Mucosa of stomach (tissue), 1 donor: Measurements from ENCODE around the gene FGFR4.
A peak's percentile ranks its signal among the peaks of the same experiment; 100 is the strongest.

ENCODE experiments used
- H3K27me3 ChIP-seq: one replicate; pipeline ENCODE4 v1.7.0; 2013; ENCODE audit warnings: mild to moderate bottlenecking, low read length; ENCODE audit not compliant: control insufficient read depth, insufficient read depth
- H3K36me3 ChIP-seq: one replicate; pipeline ENCODE4 v1.7.0; 2013; ENCODE audit warnings: low read length; ENCODE audit not compliant: control insufficient read depth, insufficient read depth
- H3K4me1 ChIP-seq: one replicate; pipeline ENCODE4 v1.7.0; 2013; ENCODE audit warnings: mild to moderate bottlenecking, low read length; ENCODE audit not compliant: control insufficient read depth, insufficient read depth
- H3K4me3 ChIP-seq: one replicate; pipeline ENCODE4 v1.7.0; 2013; ENCODE audit warnings: low read length
- H3K9ac ChIP-seq: one replicate; pipeline ENCODE4 v1.7.0; 2013; ENCODE audit warnings: mild to moderate bottlenecking, low read length, moderate library complexity
- H3K9me3 ChIP-seq: one replicate; pipeline ENCODE4 v1.7.0; 2013; ENCODE audit warnings: mild to moderate bottlenecking, low read length, moderate library complexity; ENCODE audit not compliant: control insufficient read depth
- donor health status: Pancreatic carcinoma.

Gene FGFR4

DNA sequence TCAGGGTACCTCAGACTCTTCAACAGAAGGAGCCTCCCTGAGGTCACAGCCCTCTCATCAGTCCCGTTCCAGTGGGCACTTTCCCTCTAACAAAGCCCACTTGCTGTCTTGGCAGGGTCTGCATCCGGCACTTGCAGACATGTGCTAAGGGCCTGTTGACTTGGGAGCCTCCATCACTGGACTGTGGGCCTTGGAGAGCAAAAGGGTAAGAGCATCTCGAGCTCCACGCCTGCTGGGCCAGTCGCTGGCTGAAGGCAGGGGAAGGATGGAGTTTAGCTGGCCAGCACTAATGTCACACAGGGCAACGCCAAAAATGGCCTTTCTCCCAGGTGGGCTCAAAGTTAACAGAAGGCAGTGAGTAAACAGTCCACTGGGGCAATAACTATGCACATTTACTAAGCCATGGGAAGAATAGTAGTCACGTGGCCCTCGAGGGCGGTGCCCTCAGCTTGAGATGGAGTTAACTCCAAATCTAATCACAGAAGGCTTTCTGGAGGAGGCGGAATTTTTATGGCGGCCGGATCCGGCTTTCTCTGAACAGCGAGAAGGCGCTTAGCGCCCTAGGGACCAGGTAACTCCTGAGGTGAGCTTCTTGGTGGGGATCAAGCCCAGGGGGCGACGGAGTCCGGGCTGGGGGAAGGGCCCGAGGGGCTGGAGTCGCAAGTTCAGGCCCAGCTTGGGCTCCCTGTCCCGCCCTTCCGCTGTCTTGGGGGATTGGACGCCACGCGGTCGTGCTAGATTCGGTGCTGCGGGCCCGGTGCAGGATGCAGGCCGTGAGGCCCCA lies 44.8 kb downstream of the FGFR4 start:
- Histone ChIP-seq H3K9ac (no peak overlapping the region), H3K4me3 (no peak overlapping the region), H3K27me3 (no peaks in the 10 kb centered on the region), H3K9me3 (no peaks in the 10 kb centered on the region), H3K36me3 (no peaks in the 10 kb centered on the region), H3K4me1 (peaks cover 19% of the 10 kb centered on the region)

DNA sequence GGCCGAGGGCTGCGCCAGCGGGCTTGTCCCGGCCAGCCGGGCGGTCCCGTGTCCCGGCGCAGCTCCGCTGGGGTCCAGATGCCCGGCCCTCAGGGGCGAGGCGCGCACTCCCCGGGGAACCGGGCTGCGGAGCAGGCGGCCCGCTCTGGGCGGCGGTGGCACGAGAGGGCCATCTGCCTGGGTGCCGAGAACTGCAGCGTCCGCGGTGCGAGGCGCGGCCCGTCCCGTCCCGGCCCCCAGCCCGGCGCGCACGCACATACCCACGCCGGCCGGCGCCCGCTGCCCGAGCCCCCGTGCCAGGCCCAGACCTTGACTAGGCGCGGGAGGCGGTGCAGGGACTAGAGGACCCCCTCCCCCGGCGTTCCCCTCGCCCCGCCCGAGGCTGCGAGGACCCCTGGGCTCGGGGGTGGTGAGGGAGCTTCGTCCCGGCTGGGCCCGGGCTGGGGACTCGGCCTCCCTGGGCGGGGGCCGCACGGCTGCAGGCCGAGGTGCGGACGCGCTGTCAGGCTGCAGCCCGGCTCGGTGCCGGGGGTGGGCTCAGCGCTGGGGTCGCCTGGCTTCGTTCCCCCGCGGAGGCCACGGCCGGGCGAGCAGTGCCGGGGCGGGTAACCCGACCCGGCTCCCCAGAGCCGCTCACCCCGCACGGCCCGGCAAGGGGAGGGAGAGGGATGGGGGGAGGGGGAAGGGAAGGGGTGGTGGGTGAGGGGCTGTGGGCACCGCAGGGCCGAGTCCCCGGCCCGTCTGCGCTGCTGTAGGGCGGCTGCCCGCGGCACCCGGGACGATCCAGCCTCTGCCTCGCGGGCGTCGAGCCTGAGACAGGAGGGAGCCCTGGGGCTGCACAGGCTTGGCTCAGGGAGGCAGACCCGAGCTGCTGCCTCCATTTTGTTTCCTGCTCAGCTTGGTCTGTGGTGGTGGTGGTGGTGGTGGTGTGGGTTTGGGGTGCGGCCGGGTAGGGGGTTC lies 45.7 kb downstream of the FGFR4 start:
- no peak overlapping the region for H3K4me3 ChIP-seq
- peaks cover 19% of the 10 kb centered on the region for H3K4me1 ChIP-seq
- peak overlapping the region; percentile 81 for H3K9ac ChIP-seq
- no peaks in the 10 kb centered on the region for H3K9me3 ChIP-seq
- no peaks in the 10 kb centered on the region for H3K36me3 ChIP-seq
- no peaks in the 10 kb centered on the region for H3K27me3 ChIP-seq

DNA sequence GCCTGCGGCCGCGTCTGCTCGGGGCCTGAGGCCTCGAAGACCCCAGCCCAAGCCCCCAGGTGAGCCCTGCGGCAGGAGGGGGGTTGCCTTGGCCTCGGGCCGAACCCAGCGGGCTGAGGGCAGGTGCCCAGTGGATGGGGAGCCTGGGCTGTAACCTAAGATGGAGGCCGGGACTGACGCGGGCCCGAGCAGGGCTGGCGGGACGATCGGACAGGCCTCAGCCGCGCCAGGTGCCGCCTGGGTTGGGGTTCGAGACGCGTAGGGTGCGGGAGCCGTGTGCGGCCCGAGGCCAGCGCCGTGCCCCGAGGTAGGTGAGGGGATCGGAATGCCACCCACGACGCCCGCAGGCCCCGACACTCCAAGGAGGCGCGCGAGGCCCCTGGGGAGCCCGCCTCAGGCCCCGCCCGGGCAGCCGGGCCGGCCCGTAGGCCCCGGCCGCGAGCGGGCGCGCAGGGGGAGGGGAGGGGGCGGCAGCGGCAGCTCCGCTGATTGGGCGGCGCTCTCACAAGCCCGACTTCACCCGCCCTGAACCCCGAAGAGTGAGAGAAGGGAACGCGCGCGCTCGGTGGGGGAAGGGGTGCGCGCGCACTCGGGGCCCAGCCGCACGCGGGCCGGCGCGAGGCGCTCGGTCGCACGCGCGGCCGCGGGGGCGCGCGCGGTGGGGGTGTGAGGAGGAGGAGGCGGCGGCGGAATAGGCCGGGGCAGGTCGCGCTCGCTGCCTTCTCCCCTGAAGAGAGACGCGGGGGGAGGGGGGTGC lies 46.6 kb downstream of the FGFR4 start, which contains the start of gene NSD1:
Gene NSD1, plus strand, starts transcription at position 678 of the 757 bp plus-strand sequence. CDS start 1,331 bp downstream, outside the sequence.
- Histone ChIP-seq H3K4me1 (peaks cover 19% of the 10 kb centered on the region), H3K9ac (peak within 1 kb of the TSS; percentile 86), H3K36me3 (no peaks in the 10 kb centered on the region), H3K27me3 (no peaks in the 10 kb centered on the region), H3K4me3 (peak within 1 kb of the TSS; percentile 28), H3K9me3 (no peaks in the 10 kb centered on the region)

DNA sequence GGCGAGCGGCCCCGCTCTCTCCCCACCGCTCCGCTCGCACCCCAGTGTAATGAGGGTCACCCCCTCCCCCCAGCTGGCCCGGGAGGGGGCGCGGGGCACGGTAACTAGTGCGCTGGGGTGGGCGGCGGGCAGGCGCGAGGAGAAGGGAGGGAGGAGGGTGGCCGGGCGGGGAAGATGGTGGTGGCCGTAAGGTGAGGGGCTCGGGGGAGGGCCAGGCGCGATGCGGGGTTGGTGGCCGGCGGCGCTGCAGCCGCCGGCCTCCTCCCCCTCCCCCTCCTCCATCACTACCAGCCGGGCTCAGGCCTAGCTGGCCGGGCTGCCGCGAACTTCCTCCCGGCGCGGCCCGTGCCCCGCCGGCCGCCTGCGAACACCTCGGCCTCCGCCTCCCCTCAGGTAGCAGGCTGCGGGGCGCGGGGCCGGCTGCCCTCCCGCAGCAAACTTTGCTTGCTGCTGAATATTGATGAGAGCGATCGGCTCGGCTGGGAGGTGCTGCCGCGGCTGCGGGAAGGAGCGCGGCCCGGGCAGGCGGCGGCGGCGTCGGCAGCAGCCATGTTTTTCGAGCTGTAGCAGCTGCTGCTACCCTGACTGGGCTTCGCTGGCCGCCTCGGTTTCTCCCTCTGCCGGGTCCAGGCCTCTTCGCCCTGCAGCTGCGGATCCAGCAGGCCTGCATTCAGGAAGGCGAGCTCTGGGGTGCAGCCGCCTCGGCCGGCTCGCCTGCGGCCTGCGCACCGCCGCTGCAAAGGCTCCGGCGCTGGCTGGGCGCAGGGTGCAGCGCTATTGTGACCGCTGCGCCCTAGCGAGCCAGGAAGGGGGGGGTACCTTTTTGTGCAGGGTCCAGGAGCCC lies 47.4 kb downstream of the FGFR4 start:
- Histone ChIP-seq H3K36me3 (no peaks in the 10 kb centered on the region), H3K4me3 (peak overlapping the region; percentile 28), H3K4me1 (peaks cover 19% of the 10 kb centered on the region), H3K27me3 (no peaks in the 10 kb centered on the region), H3K9ac (peak overlapping the region; percentile 86), H3K9me3 (no peaks in the 10 kb centered on the region)

DNA sequence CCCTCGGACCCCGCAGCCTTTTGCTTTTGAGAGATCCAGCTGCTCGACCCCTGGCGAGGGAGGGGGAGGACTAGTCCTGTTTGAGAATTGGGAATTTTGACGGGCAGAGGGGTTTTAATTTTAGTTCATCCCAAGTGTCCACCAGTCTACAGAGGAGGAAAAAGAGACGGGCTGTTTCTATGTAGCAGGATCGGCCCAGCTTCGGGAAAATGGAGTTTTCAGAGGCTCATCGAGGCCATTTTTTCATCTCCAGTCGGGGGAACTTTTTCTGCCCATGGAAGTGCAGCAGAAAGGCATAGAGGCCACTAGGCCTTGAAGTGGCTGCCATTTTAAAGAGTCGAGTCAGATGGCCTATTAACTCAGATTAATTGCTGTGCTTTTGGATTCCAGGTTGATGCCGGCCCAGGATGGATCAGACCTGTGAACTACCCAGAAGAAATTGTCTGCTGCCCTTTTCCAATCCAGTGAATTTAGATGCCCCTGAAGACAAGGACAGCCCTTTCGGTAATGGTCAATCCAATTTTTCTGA lies 48.0 kb downstream of the FGFR4 start:
- H3K4me3 ChIP-seq = peak overlapping the region; percentile 28
- peaks cover 19% of the 10 kb centered on the region for H3K4me1 ChIP-seq
- no peaks in the 10 kb centered on the region for H3K27me3 ChIP-seq
- peak overlapping the region; percentile 86 for H3K9ac ChIP-seq
- H3K36me3 ChIP-seq = no peaks in the 10 kb centered on the region
- H3K9me3 ChIP-seq = no peaks in the 10 kb centered on the region

DNA sequence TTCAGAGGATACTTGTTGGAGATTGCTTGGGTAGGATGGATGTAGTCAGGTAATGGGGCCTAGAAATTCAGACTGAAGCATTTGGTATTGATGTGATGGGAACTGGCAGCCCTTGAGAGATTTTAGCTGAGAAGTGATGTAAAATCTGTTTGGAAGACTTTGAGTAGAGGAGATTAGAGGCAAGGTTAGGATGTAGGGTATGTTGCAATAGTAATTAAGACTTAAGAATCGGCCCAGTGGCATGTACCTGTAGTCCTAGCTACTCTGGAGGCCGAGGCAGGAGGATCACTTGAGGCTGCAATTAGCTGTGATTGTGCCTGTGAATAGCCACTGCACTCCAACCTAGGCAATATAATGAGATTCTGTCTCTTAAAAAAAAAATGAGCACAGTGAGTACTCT lies 53.6 kb downstream of the FGFR4 start:
- H3K9ac ChIP-seq = no peak overlapping the region
- H3K4me3 ChIP-seq = no peak overlapping the region
- no peaks in the 10 kb centered on the region for H3K9me3 ChIP-seq
- H3K36me3 ChIP-seq = no peaks in the 10 kb centered on the region
- H3K27me3 ChIP-seq = no peaks in the 10 kb centered on the region
- peaks cover 6% of the 10 kb centered on the region for H3K4me1 ChIP-seq

DNA sequence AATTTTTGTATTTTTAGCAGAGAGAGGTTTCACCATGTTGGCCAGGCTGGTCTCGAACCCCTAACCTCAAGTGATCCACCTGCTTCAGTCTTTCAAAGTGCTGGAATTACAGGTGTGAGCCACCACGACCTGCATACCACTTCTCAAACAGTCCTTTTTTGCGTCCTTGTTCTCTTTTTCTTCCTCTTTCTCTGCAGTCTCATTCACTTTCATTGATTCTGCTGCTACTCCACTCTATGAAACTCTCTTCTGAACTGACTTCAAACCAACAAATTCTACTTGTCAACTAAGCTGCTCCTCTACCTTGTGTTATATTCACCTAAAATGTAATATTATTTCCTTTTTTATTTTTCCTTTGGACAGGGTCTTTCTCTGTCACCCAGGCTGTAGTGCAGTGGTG lies 54.8 kb downstream of the FGFR4 start:
- H3K9ac ChIP-seq = no peak overlapping the region
- no peaks in the 10 kb centered on the region for H3K4me1 ChIP-seq
- no peaks in the 10 kb centered on the region for H3K9me3 ChIP-seq
- no peaks in the 10 kb centered on the region for H3K36me3 ChIP-seq
- H3K27me3 ChIP-seq = no peaks in the 10 kb centered on the region
- H3K4me3 ChIP-seq = no peak overlapping the region

DNA sequence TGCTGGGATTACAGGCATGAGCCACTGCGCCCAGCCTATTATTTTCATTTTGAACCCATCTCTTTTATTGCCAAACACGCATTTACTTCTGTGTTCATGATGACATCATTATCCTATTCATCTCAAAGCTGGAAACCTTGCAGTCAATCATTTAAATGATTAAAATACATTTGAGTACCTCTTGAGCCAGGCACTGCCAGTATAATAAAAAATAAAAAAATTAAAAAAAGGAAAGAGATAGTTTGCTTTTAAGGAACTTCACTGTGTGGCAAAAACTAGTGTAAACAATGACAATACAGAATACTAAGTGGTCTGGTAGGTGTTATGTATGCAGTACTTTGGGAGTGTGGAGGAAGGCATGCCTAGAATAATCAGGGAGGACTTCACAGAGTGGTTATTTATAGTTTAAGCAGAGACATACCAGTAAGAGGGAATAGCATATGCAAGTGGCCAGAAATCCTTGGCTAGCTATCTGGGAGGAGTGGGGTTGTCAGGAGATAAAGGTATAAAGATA lies 55.4 kb downstream of the FGFR4 start:
- no peaks in the 10 kb centered on the region for H3K27me3 ChIP-seq
- no peaks in the 10 kb centered on the region for H3K36me3 ChIP-seq
- no peak overlapping the region for H3K4me3 ChIP-seq
- H3K4me1 ChIP-seq = no peaks in the 10 kb centered on the region
- H3K9me3 ChIP-seq = no peaks in the 10 kb centered on the region
- no peak overlapping the region for H3K9ac ChIP-seq

DNA sequence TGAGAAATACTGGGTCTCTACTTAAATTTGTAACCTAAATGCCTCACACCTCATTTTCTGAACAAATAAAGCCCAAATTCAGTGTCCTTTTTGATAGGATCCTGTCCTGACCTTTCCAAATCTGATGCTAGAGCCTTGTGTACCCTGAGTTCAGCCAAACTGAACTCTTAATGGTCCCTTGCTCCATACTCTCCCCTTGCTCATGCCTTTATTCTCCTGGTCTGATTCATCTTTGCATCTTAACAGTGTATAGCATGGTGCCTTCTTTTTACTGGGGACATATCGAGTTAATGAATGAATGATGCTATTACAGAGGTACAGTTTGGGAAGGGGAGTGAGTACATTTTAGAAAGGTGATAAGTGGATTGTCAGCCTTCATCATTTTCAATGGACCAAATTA lies 56.1 kb downstream of the FGFR4 start:
- H3K9ac ChIP-seq = no peak overlapping the region
- H3K9me3 ChIP-seq = no peaks in the 10 kb centered on the region
- H3K36me3 ChIP-seq = no peaks in the 10 kb centered on the region
- no peaks in the 10 kb centered on the region for H3K27me3 ChIP-seq
- no peaks in the 10 kb centered on the region for H3K4me1 ChIP-seq
- no peak overlapping the region for H3K4me3 ChIP-seq

DNA sequence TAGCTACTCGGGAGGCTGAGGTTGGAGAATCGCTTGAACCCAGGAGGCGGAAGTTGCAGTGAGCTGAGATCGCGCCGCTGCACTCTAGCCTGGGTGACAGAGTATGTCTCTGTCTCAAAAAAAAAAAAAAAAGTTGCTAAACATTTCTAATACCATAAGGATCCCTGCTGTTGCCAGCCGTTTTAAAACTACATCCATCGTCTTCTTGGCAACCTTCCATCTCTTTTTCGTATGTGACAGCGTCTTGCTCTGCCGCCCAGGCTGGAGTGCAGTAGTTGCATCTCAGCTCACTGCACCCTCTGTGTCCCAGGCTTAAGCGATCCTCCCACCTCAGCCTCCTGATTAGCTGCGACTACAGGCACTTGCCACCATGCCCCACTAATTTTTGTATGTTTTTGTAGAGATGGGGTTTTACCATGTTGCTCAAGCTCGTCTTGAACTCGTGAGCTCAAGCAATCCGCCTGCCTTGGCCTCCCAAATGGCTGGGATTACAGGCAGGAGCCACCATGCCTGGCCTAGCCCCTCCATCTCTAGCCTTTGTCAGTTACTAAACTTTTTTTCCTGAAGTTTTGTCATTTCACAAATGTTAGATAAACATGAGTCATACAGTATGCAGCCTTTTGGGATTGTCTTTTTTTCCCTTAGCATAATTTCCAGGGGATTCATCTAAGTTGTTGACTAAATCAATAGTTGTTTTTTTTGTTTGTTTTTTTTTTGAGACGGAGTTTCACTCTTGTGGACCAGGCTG lies 60.4 kb downstream of the FGFR4 start:
- H3K9ac ChIP-seq = no peak overlapping the region
- no peak overlapping the region for H3K4me3 ChIP-seq
- no peaks in the 10 kb centered on the region for H3K4me1 ChIP-seq
- H3K27me3 ChIP-seq = no peaks in the 10 kb centered on the region
- no peaks in the 10 kb centered on the region for H3K36me3 ChIP-seq
- no peaks in the 10 kb centered on the region for H3K9me3 ChIP-seq
